Trophoblast cell (in vitro differentiated cells and primary cell): Measurements from ENCODE around the gene RAB27A.
A peak's percentile ranks its signal among the peaks of the same experiment; 100 is the strongest.

Experiments used
- DNase-seq, 2 donors: peaks; one replicate each; pipeline ENCODE4 v3.0.0-alpha.2; 2016
- H2AFZ ChIP-seq: 2 replicates; pipeline ENCODE4 v1.6.1; 2013; ENCODE audit warnings: low read length, moderate library complexity, mild to moderate bottlenecking; ENCODE audit not compliant: insufficient read depth, poor library complexity
- H2AK5ac ChIP-seq: 2 replicates; pipeline ENCODE4 v1.6.1; 2013; ENCODE audit warnings: mild to moderate bottlenecking, low read length
- H2BK120ac ChIP-seq: 2 replicates; pipeline ENCODE4 v1.6.1; 2013; ENCODE audit warnings: low read length, mild to moderate bottlenecking, moderate library complexity; ENCODE audit not compliant: insufficient read depth, poor library complexity
- H2BK12ac ChIP-seq: 2 replicates; pipeline ENCODE4 v1.6.1; 2013; ENCODE audit warnings: mild to moderate bottlenecking, low read length, moderate library complexity
- H2BK5ac ChIP-seq: 2 replicates; pipeline ENCODE4 v1.6.1; 2013; ENCODE audit warnings: low read length, low read depth, moderate library complexity, mild to moderate bottlenecking; ENCODE audit not compliant: poor library complexity
- H3K14ac ChIP-seq: 2 replicates; pipeline ENCODE4 v1.6.1; 2013; ENCODE audit warnings: mild to moderate bottlenecking, low read length
- H3K18ac ChIP-seq: 2 replicates; pipeline ENCODE4 v1.6.1; 2013; ENCODE audit warnings: mild to moderate bottlenecking, low read length
- H3K23ac ChIP-seq: 2 replicates; pipeline ENCODE4 v1.6.1; 2013; ENCODE audit warnings: low read length
- H3K27ac ChIP-seq: 2 replicates; pipeline ENCODE4 v1.5.1; 2013; ENCODE audit warnings: low read depth, mild to moderate bottlenecking, inconsistent platforms, low read length, moderate library complexity
- H3K27me3 ChIP-seq: 2 replicates; pipeline ENCODE4 v1.6.1; 2013; ENCODE audit warnings: inconsistent platforms, mild to moderate bottlenecking, low read length, moderate library complexity; ENCODE audit not compliant: insufficient read depth
- H3K36me3 ChIP-seq, 2 experiments: 1 replicate in 1 of 2; 2 replicates in 1 of 2; pipeline ENCODE4 v1.6.1; 2013; ENCODE audit warnings: low read length in 2 of 2, mild to moderate bottlenecking in 2 of 2, moderate library complexity in 1 of 2; ENCODE audit not compliant: insufficient read depth in 2 of 2, control insufficient read depth in 1 of 2
- H3K4ac ChIP-seq: 2 replicates; pipeline ENCODE4 v1.6.1; 2013; ENCODE audit warnings: low read depth, mild to moderate bottlenecking, low read length, moderate library complexity
- H3K4me1 ChIP-seq, 2 experiments: 1 replicate in 1 of 2; 2 replicates in 1 of 2; pipeline ENCODE4 v1.6.1; 2013; ENCODE audit warnings: low read length in 2 of 2, mild to moderate bottlenecking in 2 of 2, moderate library complexity in 1 of 2; ENCODE audit not compliant: insufficient read depth in 2 of 2, control insufficient read depth in 1 of 2
- H3K4me2 ChIP-seq: 2 replicates; pipeline ENCODE4 v1.6.1; 2013; ENCODE audit warnings: inconsistent platforms, mild to moderate bottlenecking, low read length, moderate library complexity
- H3K4me3 ChIP-seq: 2 replicates; pipeline ENCODE4 v1.5.1; 2013; ENCODE audit warnings: mild to moderate bottlenecking, low read depth, low read length, inconsistent platforms
- H3K79me1 ChIP-seq: one replicate; pipeline ENCODE4 v1.6.1; 2013; ENCODE audit warnings: low read length
- H3K79me2 ChIP-seq: 2 replicates; pipeline ENCODE4 v1.6.1; 2013; ENCODE audit warnings: low read length, mild to moderate bottlenecking; ENCODE audit not compliant: control insufficient read depth, insufficient read depth, poor library complexity
- H3K9ac ChIP-seq: 2 replicates; pipeline ENCODE4 v1.6.1; 2013; ENCODE audit warnings: mild to moderate bottlenecking, low read length
- H3K9me3 ChIP-seq: 2 replicates; pipeline ENCODE4 v1.6.1; 2013; ENCODE audit warnings: low read depth, mild to moderate bottlenecking, control low read depth, inconsistent platforms, low read length; ENCODE audit not compliant: insufficient read depth
- H4K12ac ChIP-seq: 2 replicates; pipeline ENCODE4 v1.6.1; 2013; ENCODE audit warnings: low read depth, mild to moderate bottlenecking, low read length, moderate library complexity
- H4K8ac ChIP-seq: 2 replicates; pipeline ENCODE4 v1.6.1; 2013; ENCODE audit warnings: low read depth, mild to moderate bottlenecking, low read length, moderate library complexity
- H4K91ac ChIP-seq: one replicate; pipeline ENCODE4 v1.6.1; 2013; ENCODE audit warnings: low read depth, mild to moderate bottlenecking, low read length, moderate library complexity
- WGBS: extraction: QIAGEN DNeasy Blood & Tissue Kit; methylation state at CpG from one replicate; pipeline ENCODE4 v1.1.7; 2013; ENCODE audit warnings: missing lambda C conversion rate; ENCODE audit not compliant: insufficient read length, insufficient coverage; ENCODE audit errors: extremely low coverage; 5-methylcytosine and 5-hydroxymethylcytosine counted together

Gene RAB27A

DNA sequence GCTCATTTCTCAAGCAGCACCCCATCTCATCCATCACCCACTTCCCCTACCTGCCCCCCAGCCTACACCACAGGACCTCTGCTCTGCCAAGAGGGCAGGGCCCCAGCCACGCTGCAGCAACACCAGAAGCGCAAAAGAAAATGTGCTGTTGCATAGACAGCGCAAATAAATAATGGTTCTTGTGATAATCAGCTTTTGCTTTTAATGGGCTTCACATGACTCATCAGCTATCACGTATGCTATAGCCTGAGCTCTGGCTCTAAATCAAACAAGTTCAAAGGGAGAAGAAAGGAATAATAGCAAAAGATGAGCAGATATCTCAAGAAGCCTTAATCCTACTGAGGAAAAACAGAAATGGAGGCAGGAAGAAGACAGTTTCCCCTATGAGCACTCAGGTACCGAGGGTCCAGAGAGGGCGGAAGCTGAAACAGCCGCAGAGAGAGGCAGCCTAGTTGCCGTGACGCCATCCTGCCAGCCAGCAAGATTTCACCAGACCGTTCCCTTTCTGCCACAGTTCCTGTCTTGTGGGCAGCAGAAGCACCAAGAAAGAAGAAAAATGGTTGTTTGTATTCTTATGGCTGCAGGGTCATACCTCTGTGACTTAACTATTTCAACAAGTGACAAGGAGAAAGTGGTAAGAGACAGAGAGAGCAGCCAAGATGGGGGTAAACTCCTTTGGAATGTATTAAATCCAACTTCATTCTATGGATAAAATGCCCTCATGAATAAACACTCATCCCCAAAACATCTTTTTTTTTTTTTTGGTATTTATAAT, 22.0 kb downstream of the RAB27A start:
- Histone ChIP-seq H2BK12ac (no peak overlapping the region), H4K8ac (no peak overlapping the region), H2BK120ac (no peak overlapping the region), H3K9ac (no peak overlapping the region), H4K12ac (no peak overlapping the region), H3K36me3 (no peaks in the 10 kb centered on the region), H3K18ac (no peak overlapping the region), H4K91ac (no peak overlapping the region), H3K4me1 (no peaks in the 10 kb centered on the region), H3K14ac (no peak overlapping the region), H2BK5ac (no peak overlapping the region), H3K27me3 (no peaks in the 10 kb centered on the region), H3K4me2 (no peak overlapping the region), H3K4me3 (no peak overlapping the region), H2AFZ (no peak overlapping the region), H3K9me3 (no peaks in the 10 kb centered on the region), H3K23ac (no peak overlapping the region), H3K79me1 (no peaks in the 10 kb centered on the region), H3K79me2 (no peaks in the 10 kb centered on the region), H2AK5ac (no peak overlapping the region), H3K4ac (no peak overlapping the region), H3K27ac (no peak overlapping the region)
- peak in 1 of 2 donors; percentile 4 for DNase-seq
- no CpG with 5 or more reads among the region's 10 CpGs for WGBS

DNA sequence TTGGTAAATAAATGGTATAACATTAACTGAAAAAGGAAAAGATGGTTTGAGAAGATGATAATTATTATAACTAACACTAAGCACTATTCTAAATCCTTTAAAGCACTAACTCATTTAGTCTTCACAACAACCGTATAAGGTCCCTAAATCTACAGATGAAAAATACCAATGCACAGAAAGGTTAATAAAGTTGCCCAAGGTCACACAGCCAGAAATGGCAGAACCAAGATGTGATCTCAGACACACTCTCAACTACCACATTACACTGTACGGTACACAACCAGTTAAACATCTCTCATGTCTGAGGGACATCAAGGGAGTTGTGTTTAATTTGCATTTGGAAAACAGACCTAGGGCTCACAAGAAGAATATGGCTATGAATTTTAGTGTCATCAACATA, 23.1 kb downstream of the RAB27A start:
- Histone ChIP-seq H4K8ac (no peak overlapping the region), H3K4me3 (no peak overlapping the region), H3K4me1 (no peaks in the 10 kb centered on the region), H3K9me3 (no peaks in the 10 kb centered on the region), H3K27me3 (no peaks in the 10 kb centered on the region), H3K79me1 (no peaks in the 10 kb centered on the region), H3K4me2 (no peak overlapping the region), H2BK12ac (no peak overlapping the region), H4K91ac (no peak overlapping the region), H3K23ac (no peak overlapping the region), H3K27ac (no peak overlapping the region), H3K4ac (no peak overlapping the region), H3K9ac (no peak overlapping the region), H3K14ac (no peak overlapping the region), H2AFZ (no peak overlapping the region), H4K12ac (no peak overlapping the region), H3K18ac (no peak overlapping the region), H3K79me2 (no peaks in the 10 kb centered on the region), H2BK5ac (no peak overlapping the region), H2AK5ac (no peak overlapping the region), H2BK120ac (no peak overlapping the region), H3K36me3 (no peaks in the 10 kb centered on the region)
- WGBS: no CpG with 5 or more reads among the region's 2 CpGs
- DNase-seq: no peak

DNA sequence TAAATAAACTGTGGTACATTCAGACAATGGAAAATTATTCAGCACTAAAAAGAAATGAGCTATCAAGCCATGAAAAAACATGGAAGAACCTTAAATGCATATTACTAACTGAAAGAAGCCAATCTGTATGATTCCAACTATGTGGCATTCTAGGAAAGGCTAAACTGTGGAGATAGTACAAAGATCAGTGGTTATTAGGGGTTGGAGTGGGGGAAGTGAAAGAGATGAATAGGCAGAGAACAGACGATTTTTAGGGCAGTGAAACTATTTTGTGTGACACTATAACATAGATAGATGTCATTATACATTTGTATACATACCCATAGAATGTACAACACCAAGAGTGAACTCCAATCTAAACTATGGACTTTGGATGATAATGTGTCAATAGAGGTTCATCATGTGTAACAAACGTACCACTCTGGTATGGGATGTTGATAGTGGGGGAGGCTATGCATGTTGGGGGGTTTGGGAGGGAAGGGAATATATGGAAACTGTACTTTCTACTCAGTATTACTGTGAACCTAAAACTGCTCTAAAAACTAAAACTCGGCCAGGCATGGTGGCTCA, 29.0 kb downstream of the RAB27A start:
- Histone ChIP-seq H3K4me3 (no peak overlapping the region), H3K9me3 (no peaks in the 10 kb centered on the region), H4K91ac (no peak overlapping the region), H3K18ac (no peak overlapping the region), H3K4me1 (no peaks in the 10 kb centered on the region), H3K79me1 (no peaks in the 10 kb centered on the region), H4K12ac (no peak overlapping the region), H2BK12ac (no peak overlapping the region), H2AK5ac (no peak overlapping the region), H3K9ac (no peak overlapping the region), H3K4ac (no peak overlapping the region), H4K8ac (no peak overlapping the region), H3K14ac (no peak overlapping the region), H3K4me2 (no peak overlapping the region), H3K79me2 (no peaks in the 10 kb centered on the region), H2AFZ (no peak overlapping the region), H3K23ac (no peak overlapping the region), H2BK5ac (no peak overlapping the region), H2BK120ac (no peak overlapping the region), H3K27me3 (no peaks in the 10 kb centered on the region), H3K36me3 (no peaks in the 10 kb centered on the region), H3K27ac (no peak overlapping the region)
- WGBS: 100% methylated on average over 1 of the region's 3 CpGs
- DNase-seq: no peak

DNA sequence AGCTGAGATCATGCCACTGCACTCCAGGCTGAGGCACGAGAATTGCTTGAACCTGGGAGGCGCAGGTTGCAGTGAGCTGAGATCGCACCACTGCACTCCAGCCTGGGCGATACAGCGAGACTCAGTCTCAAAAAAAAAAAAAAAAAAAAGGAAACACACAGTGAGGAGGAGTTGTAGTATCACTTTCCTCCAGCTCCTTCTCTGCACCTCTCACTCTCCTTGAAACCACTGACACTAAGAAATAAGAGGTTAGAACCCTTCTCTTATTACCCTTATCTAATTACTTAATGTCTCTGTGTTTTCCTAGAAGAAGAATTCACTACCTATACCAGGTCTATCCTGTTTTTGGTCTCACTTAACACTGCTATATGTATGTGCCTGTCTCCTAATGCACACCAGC, 31.7 kb downstream of the RAB27A start:
- Histone ChIP-seq H4K8ac (no peak overlapping the region), H4K91ac (no peak overlapping the region), H3K4me1 (no peaks in the 10 kb centered on the region), H3K27me3 (no peaks in the 10 kb centered on the region), H2AFZ (no peak overlapping the region), H3K4me2 (no peak overlapping the region), H3K9ac (no peak overlapping the region), H3K14ac (no peak overlapping the region), H3K79me2 (no peaks in the 10 kb centered on the region), H3K18ac (no peak overlapping the region), H2BK12ac (no peak overlapping the region), H3K9me3 (no peaks in the 10 kb centered on the region), H3K27ac (no peak overlapping the region), H2AK5ac (no peak overlapping the region), H3K23ac (no peak overlapping the region), H3K79me1 (no peaks in the 10 kb centered on the region), H2BK120ac (no peak overlapping the region), H4K12ac (no peak overlapping the region), H3K4me3 (no peak overlapping the region), H3K4ac (no peak overlapping the region), H2BK5ac (no peak overlapping the region), H3K36me3 (no peaks in the 10 kb centered on the region)
- no CpG with 5 or more reads among the region's 5 CpGs for WGBS
- no peak for DNase-seq
